ENCODE results near the gene NPAT.

DNA sequence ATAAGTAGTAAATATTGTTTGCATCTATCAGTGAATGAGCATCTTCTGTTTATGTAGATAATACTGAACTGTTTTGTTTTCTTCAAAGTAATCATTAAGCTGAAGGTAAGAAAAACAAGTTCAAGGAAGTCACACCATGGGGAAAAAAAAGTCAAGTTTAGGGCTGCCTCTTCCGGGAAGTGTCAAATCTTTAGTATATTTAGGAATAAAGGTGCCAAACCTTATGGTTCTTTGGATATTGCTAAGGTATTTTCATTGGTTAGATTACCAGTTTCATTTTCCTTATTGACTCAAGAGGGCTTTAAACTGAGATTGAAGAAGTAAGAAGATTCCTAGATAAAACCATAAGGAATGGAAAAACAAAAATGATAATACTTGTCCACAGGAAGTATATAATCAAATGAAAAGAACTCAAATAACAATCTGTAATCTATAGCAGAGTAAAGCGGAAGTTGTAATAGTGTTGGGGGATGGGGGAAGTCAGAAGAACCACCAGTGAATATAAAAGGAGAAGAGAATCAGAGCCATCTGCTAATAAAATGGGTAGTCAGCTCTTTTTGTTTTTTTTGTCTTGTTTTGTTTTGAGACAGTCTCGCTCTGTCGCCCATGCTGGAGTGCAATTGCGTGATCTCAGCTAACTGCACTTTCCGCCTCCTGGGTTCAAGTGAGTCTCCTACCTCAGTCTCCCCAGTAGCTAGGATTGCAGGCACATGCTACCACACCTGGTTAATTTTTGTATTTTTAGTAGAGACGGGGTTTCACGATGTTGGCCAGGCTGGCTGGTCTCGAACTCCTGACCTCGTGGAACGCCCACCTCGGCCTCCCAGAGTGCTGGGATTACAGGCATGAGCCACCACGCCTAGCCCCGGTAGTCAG is 2.7 kb upstream of the NPAT start:
- no peak for TF ChIP-seq CTCF (IDR thresholded peaks at IDR 0.05)
- no peak for TF ChIP-seq EZH2 (IDR thresholded peaks at IDR 0.05)

Measured in neural progenitor cell (in vitro differentiated cells).